NCI-H1417 (cell line): ENCODE results near the gene BABAM2.
"Not testable (repeated sequence)": the region's sequence is repeated elsewhere in the genome, so short reads cannot be mapped to it uniquely, and the experiment has no call there.

Experiments used
- DNase-seq, 3 experiments: peaks; one replicate each; lab custom pipeline; 2025; lab: John Stamatoyannopoulos, UW

The BABAM2 gene

DNA sequence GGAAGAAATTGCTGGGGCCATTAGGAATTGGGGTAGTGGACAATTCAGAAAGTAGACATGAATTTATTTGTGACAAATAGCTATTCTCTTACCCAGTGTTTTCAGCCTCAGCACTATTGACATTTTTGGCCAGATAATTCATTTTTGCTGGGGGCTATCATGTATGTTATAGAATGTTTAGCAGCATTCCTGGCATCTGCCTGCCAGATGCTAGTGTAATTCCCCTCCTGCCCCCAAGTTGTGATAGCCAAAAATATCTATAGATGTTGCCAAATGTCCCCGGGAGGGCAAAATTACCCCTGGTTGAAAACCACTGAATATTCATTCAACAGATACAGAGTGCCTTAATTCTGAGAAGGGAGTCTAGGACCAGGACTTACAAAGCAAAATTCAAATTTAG, 183.6 kb downstream of the BABAM2 start:
- DNase-seq, result no peak

GRCh38 chr2:28080911-28081310, 190.4 kb downstream of the BABAM2 start:
- DNase-seq, result no peak

DNA sequence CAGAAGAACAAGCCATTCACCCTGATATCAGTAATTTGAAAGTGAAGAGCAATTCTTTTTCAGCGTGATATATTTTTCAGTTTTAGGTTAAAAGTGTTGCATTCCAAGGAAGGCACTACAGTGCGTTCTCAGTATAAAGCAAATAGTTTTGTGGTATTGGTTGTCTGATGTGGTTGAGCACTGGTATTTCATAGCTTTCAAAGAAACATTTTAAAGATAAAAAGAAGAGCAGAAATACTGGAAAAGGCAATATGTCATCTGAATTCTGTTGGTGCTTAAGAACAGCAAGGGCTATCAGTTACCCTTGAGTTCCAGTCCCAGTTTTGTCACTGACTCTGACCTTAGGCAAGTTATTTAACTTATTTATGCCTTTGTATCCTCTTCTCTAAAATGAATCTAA, 191.6 kb downstream of the BABAM2 start:
- DNase-seq, result no peak

DNA sequence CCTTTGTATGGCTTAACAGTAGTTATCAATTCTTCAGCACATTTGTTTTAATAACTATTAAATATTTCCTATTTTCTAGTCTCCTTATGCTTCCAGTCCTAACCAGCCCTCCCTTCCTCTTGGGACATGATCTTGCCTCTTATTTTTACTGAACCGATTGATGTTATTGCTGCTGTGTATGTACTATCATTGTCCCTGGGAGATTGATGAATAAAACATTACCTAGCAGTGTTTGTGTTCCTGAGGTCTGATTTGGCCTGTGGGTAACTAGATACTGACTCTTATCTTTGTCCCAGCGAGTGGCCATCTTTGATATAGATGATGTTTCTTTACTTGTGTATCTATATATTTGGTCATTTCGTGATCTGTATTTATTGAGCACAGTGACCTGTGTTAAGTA, 192.9 kb downstream of the BABAM2 start:
- DNase-seq, result no peak

- DNase-seq, result no peak
Measured at GRCh38 chr2:28084564-28084963, 194.0 kb downstream of the BABAM2 start.

GRCh38 chr2:28085201-28085600, 194.7 kb downstream of the BABAM2 start:
- no peak for DNase-seq

- no peak for DNase-seq
Measured at GRCh38 chr2:28086611-28087010, 196.1 kb downstream of the BABAM2 start.

GRCh38 chr2:28088970-28089369, 198.4 kb downstream of the BABAM2 start:
- no peak for DNase-seq

GRCh38 chr2:28089486-28089885, 199.0 kb downstream of the BABAM2 start:
- DNase-seq, result no peak

- no peak for DNase-seq
Measured at GRCh38 chr2:28093308-28093707, 202.8 kb downstream of the BABAM2 start.

GRCh38 chr2:28093768-28094167, 203.2 kb downstream of the BABAM2 start:
- DNase-seq, result no peak

GRCh38 chr2:28094739-28095138, 204.2 kb downstream of the BABAM2 start:
- peak in 1 of 3 experiments; percentile 36 for DNase-seq

DNA sequence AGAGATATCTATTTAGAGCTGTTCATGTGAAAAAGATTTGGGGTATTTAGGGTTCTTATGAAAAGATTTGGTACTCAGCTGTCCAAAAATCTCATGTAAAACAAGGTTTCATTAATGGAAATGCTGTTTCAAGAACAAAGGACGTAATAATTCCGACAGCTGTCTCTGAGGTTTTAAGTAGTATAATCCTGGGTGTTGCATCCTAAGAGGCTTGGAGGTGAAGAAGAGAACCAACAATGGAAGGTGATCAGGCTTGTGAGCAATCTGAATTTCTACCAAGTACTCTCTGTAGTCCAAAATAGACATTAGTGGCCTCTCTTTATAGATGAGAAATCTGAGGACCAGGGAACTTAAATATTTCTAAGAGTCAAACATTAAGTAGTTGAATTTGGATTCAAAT, 205.1 kb downstream of the BABAM2 start:
- no peak for DNase-seq

DNA sequence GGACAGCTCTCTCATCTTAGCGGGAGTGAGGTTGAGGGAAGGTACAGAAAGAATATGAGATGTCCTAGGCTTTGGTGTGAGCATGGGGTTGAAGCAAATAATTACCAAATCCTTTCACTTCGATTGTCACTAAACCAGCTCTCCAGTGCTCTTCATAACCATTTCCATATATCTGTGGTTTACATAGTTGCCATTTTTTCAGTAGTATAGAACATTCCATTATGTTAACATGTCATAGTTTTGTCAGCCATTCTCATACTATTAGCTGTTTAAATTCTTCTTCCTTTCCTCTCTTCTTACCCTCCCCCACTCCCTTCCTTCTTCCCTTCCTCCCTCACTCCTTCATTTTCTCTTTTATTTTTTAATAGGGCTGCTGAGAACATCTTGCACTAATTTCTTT, 205.9 kb downstream of the BABAM2 start:
- no peak for DNase-seq

DNA sequence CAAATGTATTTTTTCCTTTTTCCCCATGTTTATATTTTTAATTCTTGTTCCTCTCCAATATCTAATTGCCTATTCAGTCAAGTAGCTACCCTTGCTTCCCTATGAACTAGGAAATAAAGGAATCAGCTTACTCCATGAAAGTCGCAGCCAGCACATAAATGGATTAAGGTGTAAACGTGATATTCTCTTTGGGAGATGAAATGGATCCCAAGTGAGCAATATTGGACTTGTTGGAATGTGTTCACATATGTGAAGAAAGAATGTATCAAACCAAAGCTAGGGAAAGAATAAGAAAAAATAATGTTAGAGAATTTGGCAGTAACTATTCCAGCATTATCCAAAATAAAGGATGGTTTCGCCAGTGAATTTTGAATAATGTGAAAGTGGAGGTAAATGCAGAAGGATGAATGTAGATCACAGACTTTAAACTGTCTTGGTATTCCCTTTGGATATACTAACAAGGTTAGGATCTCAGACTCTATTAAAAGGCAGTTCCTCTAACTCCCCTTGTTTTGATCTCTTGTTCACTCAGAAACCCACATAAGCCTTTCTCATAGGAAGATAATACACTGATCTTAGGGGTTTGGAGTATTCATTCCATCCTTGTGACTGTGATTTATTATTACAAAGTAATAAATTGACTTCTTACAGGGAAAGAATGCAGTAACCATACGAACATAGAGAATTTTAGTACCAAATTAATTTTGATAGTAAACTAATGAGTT, 208.1 kb downstream of the BABAM2 start:
- no peak for DNase-seq

- DNase-seq, result no peak
Measured at GRCh38 chr2:28101123-28101522, 210.6 kb downstream of the BABAM2 start.

DNA sequence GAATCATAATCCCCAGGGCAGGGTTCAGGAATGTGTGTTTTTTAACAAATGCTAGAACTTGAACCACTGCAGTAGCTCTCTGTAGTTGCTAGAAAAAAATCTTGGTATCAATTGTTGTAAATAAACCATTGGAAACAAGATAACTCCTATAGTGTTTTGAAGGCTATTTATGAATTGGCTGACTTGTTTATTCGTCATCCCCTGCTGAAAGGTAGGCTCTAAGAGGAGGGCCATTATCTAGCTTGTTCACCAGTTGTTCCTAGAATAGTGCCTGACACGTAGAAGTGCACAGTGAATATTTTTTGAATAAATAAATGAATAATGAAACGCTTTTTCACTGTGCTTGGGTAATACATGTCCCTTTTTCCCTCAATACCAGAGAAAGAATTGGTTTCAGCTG, 211.4 kb downstream of the BABAM2 start:
- no peak for DNase-seq

DNA sequence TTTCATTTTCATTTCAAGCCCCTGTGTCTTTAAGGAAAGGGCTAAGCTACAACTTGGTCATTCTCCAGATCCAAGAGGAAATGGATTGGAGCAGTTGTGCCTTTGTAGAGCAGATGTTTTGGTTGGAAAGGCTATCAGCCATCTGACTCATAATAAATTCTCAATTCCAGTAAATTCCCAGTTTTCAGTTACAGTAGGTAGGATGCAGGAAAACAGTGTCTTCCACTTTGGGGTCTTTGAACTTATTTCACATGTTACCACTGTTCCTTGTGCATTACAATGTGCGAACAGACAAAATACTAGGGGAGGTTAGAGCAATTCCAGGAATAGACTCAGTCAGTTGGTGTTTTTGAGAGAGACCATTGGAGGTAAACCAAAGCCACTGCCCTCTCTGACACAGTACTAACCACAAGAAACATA, 211.9 kb downstream of the BABAM2 start:
- no peak for DNase-seq

DNA sequence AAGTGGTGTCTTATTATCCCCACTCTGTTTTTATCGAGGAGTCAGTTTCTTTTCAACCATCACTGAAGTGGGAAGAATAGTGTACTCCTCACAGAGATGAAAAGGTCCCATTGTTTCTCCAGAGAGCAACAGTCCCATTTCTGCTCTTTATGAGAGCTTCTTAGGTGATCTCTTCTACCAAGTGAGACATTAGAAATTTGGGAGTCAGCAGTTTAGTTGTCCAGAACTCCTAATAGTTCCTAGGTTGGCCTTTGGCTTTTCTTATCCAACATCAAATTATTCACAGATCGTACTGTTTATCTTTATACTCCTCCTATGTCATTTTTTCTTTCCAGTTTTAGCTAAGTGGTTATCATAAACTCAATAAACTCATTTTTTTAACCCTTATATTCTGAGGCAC, 213.1 kb downstream of the BABAM2 start:
- DNase-seq, result no peak

DNA sequence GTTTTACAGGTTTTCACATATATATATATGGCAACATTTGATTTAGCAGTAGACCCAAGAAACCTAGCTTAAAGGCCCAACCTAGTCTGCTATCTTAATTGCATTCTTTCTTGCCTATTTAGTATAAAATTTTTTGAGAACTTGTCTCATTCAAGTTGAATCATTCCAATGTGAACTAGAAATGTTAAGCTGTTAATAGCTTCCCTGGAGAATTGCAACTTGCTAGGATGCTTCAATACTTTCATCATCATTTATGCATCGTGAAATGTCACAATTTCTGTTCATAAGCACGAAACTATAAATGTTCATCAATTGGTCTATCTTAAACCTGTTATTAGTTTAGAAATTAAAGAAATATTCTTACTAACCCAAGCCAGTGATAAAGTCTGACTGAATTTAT, 217.6 kb downstream of the BABAM2 start:
- no peak for DNase-seq

GRCh38 chr2:28113771-28114170, 223.2 kb downstream of the BABAM2 start:
- not testable (repeated sequence) for DNase-seq

- no peak for DNase-seq
Measured at GRCh38 chr2:28117104-28117596, 226.6 kb downstream of the BABAM2 start.

- no peak for DNase-seq
Measured at GRCh38 chr2:28119631-28120030, 229.1 kb downstream of the BABAM2 start.

DNA sequence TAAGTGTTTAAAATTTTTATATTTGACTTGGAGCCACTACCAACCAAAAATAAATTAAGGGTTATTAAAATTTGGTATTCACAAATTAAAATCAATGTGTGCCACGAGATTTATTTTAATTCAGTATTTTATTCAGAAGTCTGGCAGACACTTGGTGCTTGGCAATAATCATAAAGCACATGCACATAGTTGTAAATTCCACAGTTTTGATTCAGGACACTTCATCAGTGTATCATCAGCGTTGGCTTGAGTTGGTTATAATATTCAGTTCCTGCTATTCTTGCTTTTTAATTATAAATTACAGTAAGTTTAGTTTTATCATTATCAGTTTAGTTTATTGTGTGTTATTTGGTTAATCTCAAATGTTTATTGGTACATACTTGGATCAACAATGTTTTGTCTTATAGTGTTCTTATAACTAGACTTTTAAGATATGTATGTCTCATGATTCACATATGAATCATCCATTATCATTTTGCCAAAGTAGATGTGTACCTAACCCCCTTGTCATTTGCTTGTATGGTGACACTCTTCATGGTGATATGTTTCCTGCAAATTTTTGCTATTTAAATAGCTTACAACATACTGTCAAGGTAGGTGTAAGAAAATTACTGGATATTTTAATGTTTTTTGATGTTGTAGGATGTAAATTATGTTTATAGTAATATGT, 237.9 kb downstream of the BABAM2 start:
- no peak for DNase-seq
